Measurements from ENCODE around the gene TMEM255B. TPM values are rescaled to one million over a fixed set of nuclear protein-coding genes. Genes with fewer than 3 reads are reported as not detected.

The TMEM255B gene
- total RNA-seq, 2 donors from 2014 or later = 1.3 to 2.2 TPM

DNA sequence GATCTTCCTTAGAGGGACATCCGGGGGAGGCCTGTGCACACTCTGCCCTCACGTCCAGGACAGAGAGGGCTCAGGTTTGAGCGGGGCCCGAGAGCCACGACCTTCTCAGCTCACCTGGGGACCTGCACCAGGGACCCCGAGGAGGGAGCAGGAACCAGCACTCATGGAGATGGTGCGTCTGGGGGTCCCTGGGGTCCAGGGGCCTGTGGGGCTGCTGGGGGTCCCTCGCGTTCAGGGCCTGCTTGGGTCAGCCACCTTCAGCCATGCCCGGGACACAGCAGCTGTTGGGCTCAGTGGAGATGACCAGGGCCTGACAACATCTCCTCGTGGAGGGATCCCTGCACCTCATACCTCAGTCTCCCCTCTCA, 47.1 kb downstream of the TMEM255B start:
- H3K36me3 Mint-ChIP-seq = no peaks in the 10 kb centered on the region
- H3K4me1 Mint-ChIP-seq (ENCODE audit: low read depth in 2 of 2) = peaks cover 0 to 5% of the 10 kb centered on the region in 2 donors
- peaks cover 3% of the 10 kb centered on the region for H3K9me3 Mint-ChIP-seq
- H3K4me3 Mint-ChIP-seq = no peak overlapping the region
- H3K27me3 Mint-ChIP-seq = no peaks in the 10 kb centered on the region
- ATAC-seq (no peak), DNase-seq (ENCODE audit: low spot score) (peak; percentile 44)
- H3K27ac Mint-ChIP-seq = no peak overlapping the region

DNA sequence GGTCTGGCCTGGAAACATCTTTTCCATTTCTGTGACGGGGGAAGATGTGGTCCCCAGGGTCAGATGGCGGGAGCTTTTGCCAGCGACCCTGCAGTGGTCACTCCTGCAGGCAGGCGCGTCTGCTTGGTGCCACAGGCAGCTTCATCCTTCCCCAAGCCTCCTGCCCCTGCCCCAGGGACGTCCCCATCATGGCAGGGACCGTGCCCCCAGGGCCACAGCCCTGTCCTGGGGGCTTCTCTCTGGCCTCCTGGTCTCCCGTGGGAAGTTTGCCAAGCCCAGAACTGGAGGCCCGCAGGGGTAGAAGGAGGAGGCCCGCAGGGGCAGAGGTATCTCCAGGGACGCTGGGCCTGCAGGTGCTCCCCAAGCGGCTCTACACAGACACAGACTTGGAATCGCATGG, 47.5 kb downstream of the TMEM255B start:
- DNase-seq (ENCODE audit: low spot score) = peak; percentile 13
- no peak overlapping the region for H3K4me3 Mint-ChIP-seq
- peaks cover 3% of the 10 kb centered on the region for H3K9me3 Mint-ChIP-seq

DNA sequence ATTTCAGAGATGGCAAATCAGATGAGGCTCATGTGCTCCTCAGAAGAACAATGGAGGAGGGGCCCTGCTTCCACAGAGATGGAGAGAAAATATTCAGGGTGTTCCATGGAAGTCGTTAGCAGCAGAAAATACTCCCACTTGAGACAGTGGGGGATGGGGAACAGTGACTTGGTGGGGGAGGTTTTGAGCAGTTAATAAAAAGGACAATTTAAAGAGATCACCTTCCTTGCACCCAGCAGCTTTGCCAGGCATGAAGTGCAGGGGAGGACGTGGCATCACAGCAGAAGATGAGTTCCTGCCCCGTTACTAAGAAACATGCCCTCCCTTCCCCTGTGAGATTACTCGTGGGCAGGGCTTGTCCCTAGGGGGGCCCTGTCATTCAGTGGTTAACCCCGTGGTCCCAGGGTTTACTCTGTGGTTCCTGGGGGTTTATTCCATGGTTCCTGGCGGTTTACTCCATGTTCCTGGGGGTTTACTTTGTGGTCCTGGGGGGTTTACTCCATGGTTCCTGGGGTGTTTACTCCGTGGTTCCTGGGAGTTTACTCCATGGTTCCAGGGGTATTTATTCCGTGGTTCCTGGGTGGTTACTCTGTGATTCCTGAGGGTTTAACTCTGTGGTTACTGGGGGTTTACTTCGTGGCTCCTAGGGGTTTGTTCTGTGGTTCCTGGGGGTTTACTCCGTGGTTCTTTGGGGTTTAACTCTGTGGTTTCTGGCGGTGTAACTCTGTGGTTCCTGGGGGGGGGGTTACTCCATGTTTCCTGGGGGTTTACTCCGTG, 49.2 kb downstream of the TMEM255B start:
- DNase-seq (ENCODE audit: low spot score) (no peak), ATAC-seq (no peak)
- Mint-ChIP-seq H3K4me3 (no peak overlapping the region), H3K36me3 (no peaks in the 10 kb centered on the region), H3K27ac (peak overlapping the region in 1 of 2 donors; percentile 37), H3K27me3 (no peaks in the 10 kb centered on the region), H3K4me1 (ENCODE audit: low read depth in 2 of 2) (peaks cover 0 to 5% of the 10 kb centered on the region in 2 donors), H3K9me3 (peaks cover 3% of the 10 kb centered on the region)

More for the DNA sequence above, 47.5 kb downstream of the TMEM255B start:
- Mint-ChIP-seq H3K27me3 (no peaks in the 10 kb centered on the region), H3K27ac (no peak overlapping the region), H3K4me1 (ENCODE audit: low read depth in 2 of 2) (peaks cover 0 to 5% of the 10 kb centered on the region in 2 donors), H3K36me3 (no peaks in the 10 kb centered on the region)
- no peak for ATAC-seq

GRCh38 chr13:113809934-113810333, 50.9 kb downstream of the TMEM255B start:
- DNase-seq (ENCODE audit: low spot score) (no peak), ATAC-seq (no peak)
- Mint-ChIP-seq H3K27ac (no peak overlapping the region), H3K36me3 (no peaks in the 10 kb centered on the region), H3K9me3 (peaks cover 3% of the 10 kb centered on the region), H3K27me3 (no peaks in the 10 kb centered on the region), H3K4me1 (ENCODE audit: low read depth in 2 of 2) (peaks cover 0 to 5% of the 10 kb centered on the region in 2 donors), H3K4me3 (no peak overlapping the region)

GRCh38 chr13:113810640-113811039, 51.6 kb downstream of the TMEM255B start:
- Mint-ChIP-seq H3K27me3 (peaks cover 0 to 4% of the 10 kb centered on the region in 2 donors), H3K4me3 (no peak overlapping the region), H3K27ac (no peak overlapping the region), H3K36me3 (peaks cover 4% of the 10 kb centered on the region), H3K4me1 (ENCODE audit: low read depth in 2 of 2) (peaks cover 4 to 8% of the 10 kb centered on the region in 2 donors), H3K9me3 (peaks cover 3% of the 10 kb centered on the region)
- no peak for ATAC-seq
- no peak for DNase-seq (ENCODE audit: low spot score)

DNA sequence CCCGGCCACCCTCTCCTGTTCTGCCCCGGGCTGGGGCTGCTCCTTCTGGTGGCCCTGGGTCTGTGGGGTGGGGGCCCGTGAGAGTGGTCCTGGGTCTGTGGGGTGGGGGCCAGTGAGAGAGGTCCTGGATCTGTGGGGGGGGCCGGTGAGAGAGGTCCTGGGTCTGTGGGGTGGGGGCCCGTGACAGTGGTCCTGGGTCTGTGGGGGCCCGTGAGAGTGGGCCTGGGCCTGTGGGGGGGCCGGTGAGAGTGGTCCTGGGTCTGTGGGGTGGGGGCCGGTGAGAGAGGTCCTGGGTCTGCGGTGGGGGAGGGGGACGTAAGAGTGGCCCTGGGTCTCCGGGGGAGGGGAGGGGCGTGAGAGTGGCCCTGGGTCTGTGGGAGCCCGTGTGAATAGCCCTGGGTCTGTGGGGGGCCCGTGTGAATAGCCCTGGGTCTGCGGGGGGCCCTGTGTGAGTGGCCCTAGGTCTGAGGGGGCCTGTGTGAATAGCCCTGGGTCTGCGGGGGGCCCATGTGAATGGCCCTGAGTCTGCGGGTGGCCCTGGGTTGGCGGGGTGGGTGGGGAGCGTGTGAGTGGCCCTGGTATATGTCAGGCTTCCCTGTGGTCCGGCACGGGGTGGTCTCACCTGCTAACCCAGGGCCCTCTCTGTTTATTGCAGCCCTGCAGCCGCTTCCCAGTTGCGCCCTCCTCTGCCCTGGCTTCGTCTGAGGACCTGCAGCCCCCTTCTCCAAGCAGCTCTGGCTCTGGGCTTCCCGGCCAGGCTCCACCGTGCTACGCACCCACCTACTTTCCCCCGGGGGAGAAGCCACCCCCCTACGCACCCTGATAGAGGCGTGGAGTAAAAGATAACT, 52.3 kb downstream of the TMEM255B start:
- Mint-ChIP-seq H3K27ac (no peak overlapping the region), H3K4me1 (ENCODE audit: low read depth in 2 of 2) (peaks cover 10 to 13% of the 10 kb centered on the region in 2 donors), H3K27me3 (peaks cover 0 to 6% of the 10 kb centered on the region in 2 donors), H3K36me3 (peaks cover 5% of the 10 kb centered on the region), H3K9me3 (peaks cover 3% of the 10 kb centered on the region), H3K4me3 (no peak overlapping the region)
- ATAC-seq = no peak
- no peak for DNase-seq (ENCODE audit: low spot score)

GRCh38 chr13:113812178-113813040, 53.4 kb downstream of the TMEM255B start:
- no peak for DNase-seq (ENCODE audit: low spot score)
- no peak for ATAC-seq
- H3K27me3 Mint-ChIP-seq = peaks cover 0 to 6% of the 10 kb centered on the region in 2 donors
- H3K36me3 Mint-ChIP-seq = peaks cover 5% of the 10 kb centered on the region
- no peak overlapping the region for H3K4me3 Mint-ChIP-seq
- no peak overlapping the region for H3K27ac Mint-ChIP-seq
- peaks cover 16 to 17% of the 10 kb centered on the region in 2 donors for H3K4me1 Mint-ChIP-seq (ENCODE audit: low read depth in 2 of 2)
- H3K9me3 Mint-ChIP-seq = peaks cover 3% of the 10 kb centered on the region

GRCh38 chr13:113813070-113813748, 54.2 kb downstream of the TMEM255B start:
- Mint-ChIP-seq H3K9me3 (no peaks in the 10 kb centered on the region), H3K27ac (no peak overlapping the region)

GRCh38 chr13:113813749-113814434, 54.9 kb downstream of the TMEM255B start:
- DNase-seq (ENCODE audit: low spot score) (no peak), ATAC-seq (no peak)
- Mint-ChIP-seq H3K36me3 (peaks cover 5% of the 10 kb centered on the region), H3K9me3 (no peaks in the 10 kb centered on the region), H3K4me3 (no peak overlapping the region), H3K27ac (no peak overlapping the region), H3K4me1 (ENCODE audit: low read depth in 2 of 2) (peaks cover 14 to 16% of the 10 kb centered on the region in 2 donors), H3K27me3 (peaks cover 0 to 6% of the 10 kb centered on the region in 2 donors)

More at GRCh38 chr13:113813070-113813748, 54.2 kb downstream of the TMEM255B start:
- Mint-ChIP-seq H3K4me1 (ENCODE audit: low read depth in 2 of 2) (peaks cover 14 to 16% of the 10 kb centered on the region in 2 donors), H3K4me3 (no peak overlapping the region), H3K36me3 (peaks cover 5% of the 10 kb centered on the region), H3K27me3 (peaks cover 0 to 6% of the 10 kb centered on the region in 2 donors)
- ATAC-seq (no peak), DNase-seq (ENCODE audit: low spot score) (no peak)

GRCh38 chr13:113814435-113814821, 55.4 kb downstream of the TMEM255B start:
- Mint-ChIP-seq H3K27me3 (peaks cover 0 to 6% of the 10 kb centered on the region in 2 donors), H3K36me3 (peaks cover 5% of the 10 kb centered on the region), H3K4me1 (ENCODE audit: low read depth in 2 of 2) (peaks cover 14 to 16% of the 10 kb centered on the region in 2 donors), H3K4me3 (no peak overlapping the region), H3K27ac (no peak overlapping the region), H3K9me3 (no peaks in the 10 kb centered on the region)
- no peak for ATAC-seq
- DNase-seq (ENCODE audit: low spot score) = no peak

DNA sequence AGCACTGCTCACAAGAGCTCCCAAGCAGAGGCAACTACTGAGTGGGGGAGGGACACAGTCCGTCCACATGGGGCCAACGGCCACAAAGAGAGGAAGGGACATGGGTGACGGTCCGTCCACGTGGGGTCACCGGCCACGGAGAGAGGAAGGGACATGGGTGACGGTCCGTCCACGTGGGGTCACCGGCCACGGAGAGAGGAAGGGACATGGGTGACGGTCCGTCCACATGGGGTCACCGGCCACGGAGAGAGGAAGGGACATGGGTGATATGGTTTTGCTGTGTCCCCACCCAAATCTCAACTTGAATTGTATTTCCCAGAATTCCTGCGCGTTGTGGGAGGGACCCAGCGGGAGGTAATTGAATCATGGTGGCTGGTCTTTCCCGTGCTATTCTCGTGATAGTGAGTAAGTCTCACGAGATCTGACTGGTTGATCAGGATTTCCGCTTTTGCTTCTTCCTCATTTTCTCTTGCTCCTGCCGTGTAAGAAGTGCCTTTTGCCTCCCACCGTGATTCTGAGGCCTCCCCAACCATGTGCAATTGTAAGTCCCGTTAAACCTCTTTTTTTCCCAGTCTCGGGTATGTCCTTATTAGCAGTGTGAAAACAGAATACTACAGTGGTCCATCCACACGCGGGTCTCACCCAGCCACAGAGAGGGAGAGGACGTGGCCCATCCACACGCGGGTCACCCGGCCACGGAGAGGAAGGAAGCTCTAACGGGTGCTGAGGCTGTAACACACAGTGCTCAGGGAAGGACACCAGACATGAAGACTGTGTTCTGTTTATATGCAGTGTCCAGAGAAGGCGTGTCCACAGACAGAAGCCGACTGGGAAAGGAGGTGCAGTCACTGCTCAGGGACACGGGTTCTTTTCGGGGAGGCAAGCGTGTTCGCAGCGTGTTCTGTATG, 56.4 kb downstream of the TMEM255B start:
- Mint-ChIP-seq H3K4me1 (ENCODE audit: low read depth in 2 of 2) (peaks cover 12 to 16% of the 10 kb centered on the region in 2 donors), H3K36me3 (peaks cover 5% of the 10 kb centered on the region), H3K9me3 (no peaks in the 10 kb centered on the region), H3K27ac (peak overlapping the region; percentile 61 to 86), H3K4me3 (peak overlapping the region; percentile 98), H3K27me3 (peaks cover 0 to 6% of the 10 kb centered on the region in 2 donors)
- DNase-seq (ENCODE audit: low spot score) = no peak
- ATAC-seq = peak in 1 of 2 donors; percentile 49

Measured in natural killer cell treated with Interleukin-12 subunit alpha and Interleukin-12 subunit beta and Interleukin-15 and Interleukin-18, amount 100 ng/mL, for 72 hours (primary cell).